GM21390 (cell line): ENCODE data around the gene HCN4.

Experiments
- ATAC-seq: cut with Tn5 transposase; IDR thresholded peaks from one replicate; pipeline ENCODE4 v1.9.1; 2021; ENCODE audit not compliant: unreplicated experiment

Gene HCN4

DNA sequence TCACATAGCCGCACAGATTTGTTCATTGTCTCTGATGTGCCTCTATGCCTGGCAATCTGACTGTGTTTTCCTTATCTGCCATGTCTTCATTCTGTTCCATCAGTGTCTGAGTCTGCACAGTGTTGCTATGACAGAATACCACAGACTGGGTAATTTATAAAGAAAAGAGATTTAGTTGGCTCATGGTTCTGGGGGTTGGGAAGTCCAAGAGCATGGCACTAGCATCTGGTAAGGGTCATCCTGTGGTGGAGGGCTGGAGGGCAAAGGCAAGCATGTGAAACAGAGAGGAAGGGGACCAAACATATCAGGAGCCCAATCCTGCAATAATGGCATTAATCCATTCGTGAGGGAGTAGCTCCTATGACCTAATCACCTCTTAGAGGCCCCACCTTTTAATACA lies 11.9 kb upstream of the HCN4 start:
- ATAC-seq: no peak

DNA sequence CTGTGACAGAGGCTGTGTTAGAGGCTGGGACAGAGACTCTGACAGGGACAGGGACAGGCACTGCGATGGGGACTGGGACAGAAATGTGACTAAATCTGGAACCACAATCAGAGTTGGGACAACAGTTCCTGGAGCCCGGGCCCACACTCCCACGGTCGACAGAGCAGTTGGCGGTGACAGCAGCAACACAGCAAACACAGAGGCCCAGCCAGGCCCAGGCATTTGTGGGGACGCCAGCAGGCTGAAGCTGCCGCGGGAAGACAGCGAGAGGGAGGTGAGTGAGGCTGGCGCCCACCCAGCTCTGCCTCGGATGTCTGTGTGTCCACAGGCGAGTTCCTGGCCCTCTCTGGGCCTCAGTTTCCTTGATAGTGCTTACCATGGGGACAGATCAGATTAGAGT lies 9.3 kb upstream of the HCN4 start:
- no peak for ATAC-seq

DNA sequence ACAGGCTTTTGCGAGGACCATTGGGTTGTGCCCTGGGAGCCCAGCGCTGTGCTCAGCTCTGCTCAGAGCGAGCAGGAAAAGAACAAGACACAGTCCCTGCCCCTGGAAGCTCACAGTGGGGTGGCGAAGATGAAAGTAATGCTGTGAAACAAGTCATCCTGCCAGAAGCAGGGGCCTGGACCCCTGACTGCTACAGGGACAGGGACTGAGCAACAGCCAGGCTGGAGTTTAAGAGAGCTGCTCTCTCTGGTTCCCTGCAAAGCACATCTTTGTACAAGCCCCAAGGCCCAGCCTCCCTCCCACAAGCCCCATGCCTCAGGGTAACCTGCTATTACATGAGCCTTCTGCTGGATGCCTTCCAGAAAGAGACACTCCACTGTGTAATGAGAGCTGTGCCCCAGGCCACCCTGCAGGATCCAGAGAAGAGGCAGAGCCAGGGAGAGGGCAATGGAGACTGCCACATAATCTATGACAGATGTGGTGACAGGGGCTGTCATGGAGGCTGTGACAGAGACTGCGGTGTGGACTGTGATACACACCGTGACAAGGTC lies 7.1 kb upstream of the HCN4 start:
- ATAC-seq: no peak

DNA sequence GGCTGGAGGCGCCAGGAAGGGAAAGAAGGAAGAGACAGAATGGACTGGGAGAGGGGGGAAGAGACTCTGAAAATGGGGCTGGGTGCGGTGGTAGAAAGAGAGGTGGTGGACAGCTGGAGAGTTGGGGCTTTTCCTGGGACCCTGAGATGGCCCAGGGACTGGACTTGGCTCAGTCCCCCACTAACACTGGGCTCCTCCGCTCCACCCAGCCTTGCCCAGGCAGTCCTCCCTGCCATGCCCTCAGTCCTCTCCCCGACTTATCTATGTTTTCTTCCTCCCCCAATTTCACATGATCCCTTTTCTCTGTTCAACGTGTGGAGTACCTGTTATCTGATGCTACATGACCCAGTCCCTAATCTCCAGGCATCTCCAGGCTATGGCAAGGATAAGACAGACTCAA lies 6.3 kb upstream of the HCN4 start:
- no peak for ATAC-seq

DNA sequence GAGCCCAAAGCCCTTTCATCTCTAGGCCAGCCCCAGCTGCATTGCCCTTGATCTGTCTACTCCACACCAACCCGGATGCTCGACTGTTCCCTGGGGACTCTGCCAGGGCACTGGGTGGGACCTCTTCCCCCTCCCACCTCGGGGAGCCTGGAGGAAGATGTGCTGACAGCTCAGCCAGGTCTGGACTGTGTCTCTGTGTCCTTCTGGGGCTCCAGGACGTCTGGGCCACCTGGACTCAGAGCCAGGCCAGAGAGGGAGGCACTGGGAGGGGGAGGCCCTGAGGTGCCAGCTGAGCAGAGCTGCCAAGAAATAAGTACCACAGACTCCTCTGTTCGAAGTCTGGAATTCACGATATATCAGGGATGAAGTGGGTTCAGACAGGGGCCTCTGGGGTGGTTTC lies 5.8 kb upstream of the HCN4 start:
- no peak for ATAC-seq

DNA sequence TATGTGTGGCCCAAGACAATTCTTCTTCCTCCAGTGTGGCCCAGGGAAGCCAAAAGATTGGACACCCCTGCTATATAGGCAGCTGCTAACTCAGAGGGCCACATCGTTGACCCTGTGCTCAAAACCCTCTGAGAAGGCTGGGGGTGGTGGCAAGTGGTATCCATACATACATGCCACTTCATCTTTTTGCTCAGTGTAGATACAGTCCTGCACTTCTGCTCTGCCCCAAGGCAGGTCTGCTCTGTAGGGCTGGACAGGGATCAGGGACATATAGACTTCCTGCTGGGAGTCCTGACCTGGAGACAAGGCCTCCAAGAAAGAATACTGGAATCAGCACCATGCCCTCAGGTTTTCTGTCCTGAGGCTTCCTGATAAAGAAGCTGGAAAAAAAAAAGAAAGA lies 4.5 kb upstream of the HCN4 start:
- no peak for ATAC-seq

DNA sequence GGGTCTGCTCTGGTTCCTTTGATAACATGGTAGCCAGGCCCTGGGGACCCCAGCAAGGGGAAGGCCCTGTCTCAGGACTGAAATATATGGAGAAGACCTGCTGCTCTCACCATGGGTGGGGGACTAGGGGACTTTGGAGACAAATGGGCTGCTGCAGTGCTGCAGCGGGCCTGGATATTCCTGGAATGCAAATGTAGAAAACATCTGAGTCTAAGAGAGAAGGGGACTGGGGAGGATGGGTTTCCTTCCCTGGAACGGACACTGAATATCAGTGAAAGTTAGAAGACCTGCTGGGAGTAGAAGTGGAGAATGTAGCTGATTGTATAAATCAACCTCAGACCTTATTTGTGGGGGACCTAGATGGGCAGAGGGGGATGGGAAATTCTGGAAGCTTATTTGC lies 3.1 kb upstream of the HCN4 start:
- ATAC-seq: no peak

DNA sequence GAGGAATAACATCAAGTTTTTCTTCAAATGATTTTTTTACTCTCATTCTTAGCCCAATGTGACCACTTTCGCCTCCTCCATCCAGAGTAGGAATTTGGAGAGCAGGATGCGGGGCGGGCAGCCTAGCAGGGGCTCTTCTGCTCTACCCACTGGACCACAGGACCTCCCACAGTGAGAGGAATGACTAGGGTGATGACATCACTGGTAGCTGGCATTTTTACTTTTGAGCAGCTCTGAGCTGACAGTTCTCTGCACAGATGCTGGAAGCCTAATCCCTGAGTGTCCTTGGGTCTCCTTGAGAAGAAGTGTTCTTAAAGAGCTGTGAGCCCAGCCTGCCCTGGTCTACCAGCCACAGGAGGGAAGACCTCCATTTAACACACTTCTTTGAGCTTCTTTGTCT lies 1.4 kb upstream of the HCN4 start:
- ATAC-seq: no peak

DNA sequence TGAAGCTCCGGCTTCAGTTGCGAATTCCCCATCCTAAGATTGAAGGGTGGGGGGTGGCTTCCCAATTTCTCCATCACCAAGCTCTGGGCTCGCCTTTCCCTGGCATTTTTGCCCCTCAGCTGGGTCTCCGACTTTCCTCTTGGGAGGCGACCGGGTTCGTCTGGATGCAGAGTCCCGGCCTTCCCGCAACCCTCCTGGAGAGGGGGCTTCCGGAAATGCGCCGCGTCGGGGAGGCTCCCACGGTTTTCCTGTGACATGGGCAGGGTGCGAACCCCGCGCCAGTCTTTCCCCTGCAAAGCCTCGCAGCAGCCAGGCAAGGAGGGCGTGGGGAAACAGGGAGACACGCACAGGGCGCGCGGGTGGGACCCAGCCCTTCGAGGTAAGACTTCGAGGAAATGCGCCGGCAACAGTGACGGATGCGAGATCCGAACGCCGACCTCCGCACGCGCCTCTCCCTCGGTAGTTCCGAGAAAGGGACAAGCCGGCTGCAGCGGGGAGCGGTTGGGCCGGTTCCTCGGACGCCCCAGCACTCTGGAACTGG lies 466 bp upstream of the HCN4 start:
- ATAC-seq: no peak

DNA sequence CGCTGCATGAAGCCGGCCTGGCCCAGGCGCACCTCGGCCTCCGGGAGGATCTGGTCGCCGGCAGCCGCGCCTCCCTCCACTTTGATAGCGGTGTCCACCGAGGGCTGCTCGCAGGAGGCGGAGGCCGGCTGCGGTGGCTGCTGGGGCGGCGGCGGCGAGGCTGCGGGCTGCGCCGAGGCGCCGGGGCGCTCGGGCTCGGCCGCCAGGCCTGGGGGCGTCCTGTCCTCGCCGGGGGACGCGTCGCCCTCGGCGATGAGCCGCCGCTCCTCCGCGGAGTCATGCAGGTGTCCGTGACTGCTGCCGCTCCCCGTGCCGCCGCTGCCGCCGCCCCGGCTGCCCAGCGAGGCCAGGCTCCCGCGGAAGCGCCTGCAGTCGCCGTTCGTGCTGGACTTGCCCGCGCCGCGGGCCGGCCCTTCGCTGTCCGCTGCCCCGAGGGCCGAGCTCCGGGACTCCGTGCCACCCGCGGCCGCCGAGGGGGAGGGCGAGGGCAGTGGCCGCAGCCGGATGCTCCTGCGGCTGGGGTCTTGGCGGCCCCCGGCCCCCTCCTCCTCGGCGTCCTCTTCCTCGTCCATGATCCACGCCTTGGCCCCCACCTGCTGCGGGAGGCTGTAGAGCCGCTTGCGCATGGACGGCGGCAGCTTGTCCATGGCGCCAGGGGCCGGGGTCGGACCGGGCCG lies 996 bp downstream of the HCN4 start:
- no peak for ATAC-seq

DNA sequence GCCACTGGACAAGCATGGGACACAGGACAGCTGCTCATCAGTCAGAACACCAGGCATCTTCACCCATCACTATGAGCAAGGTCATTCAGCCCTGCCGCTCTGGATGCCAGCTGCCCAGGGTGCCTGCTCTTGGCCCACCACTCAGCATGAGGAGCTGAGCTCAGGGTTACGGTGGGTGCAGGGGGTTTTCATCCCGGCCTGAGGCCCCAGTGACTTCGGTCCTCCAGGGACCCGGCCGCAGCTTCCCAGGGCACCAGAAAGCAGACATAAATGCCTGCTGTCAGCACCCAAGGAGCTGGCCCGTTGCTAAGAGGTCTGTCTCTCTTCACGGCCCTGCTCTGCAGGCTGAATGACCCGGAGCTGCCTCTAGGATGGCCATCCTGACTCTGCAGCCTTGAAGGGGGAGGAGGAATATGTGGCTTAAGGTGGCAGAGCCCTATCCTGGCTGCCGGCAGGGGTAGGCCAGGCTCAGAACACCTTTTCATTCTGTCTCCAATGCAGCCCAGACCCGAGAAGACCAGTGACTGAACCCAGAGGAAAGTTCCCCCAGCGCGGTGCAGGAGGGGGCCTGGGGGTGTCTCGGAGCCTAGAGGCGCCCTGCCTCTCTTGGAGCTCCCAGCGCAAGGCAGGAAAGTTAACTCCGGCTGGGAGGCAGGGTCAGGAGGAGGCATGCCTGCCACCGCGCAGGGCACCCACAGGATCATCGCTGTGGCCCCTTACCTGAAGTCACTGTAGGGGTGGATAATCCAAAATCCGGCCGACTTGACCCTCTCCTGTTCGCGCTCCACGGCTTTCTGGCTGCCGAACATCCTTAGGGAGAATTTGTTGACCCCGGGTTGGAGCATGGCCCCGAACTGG lies 1.8 kb downstream of the HCN4 start:
- ATAC-seq: no peak

DNA sequence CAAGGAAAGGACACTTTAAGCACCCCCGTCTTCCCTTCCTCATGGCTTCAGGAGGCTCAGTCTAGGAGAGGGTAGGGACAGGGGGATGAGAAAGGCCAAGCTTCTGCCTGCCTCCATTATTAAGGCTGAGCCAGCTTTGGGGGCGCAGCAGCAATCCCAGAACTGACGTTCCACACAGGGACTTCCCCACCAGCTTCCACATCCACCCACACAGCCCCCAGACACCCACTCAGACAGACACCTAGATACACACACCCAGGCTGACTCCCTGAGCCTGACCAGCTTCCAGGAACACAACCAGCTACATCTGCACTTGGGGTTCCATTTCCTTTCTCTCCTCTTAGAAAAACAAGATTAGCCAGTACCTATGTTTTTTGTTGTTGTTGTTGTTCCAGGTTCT lies 4.7 kb downstream of the HCN4 start:
- ATAC-seq: no peak

DNA sequence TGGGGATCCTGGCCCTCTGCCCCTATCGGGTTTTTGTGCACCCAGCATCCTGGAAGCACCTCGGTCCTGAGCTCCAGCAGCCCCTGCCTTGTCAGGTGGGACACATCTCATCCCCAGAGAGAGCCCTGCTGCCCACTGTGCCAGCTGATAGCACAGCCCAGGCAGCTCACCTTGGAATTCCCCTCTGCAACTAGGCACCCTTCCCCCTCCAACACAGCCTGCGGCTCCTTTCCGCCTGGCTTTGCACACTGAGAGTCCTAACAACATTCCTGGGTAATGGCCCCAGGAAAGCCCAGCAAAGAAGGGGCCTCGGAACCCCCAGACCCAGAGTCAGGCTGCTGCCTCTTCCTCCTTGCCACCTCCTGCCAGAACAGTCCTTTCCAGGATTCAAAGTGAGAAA lies 5.9 kb downstream of the HCN4 start:
- no peak for ATAC-seq

DNA sequence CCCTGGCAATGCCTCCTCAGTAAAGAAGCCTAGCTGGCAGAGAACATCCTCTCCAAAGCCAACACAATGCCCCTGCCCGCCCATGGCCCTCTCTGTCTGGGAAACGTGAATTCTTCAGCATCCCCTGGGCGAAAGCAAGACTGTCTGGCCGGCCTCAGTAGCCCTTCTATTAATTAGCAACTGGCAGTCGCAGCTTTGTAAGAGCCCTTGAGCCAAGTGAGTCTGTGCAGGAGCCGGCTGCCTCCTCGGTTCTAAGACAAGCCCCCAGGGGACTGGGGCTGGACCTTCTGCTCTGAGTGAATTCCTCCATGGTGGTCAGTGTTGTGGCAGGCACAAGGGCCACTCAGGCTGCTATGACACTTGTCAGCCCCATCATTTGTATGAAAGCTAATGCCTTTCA lies 7.4 kb downstream of the HCN4 start:
- ATAC-seq: no peak

DNA sequence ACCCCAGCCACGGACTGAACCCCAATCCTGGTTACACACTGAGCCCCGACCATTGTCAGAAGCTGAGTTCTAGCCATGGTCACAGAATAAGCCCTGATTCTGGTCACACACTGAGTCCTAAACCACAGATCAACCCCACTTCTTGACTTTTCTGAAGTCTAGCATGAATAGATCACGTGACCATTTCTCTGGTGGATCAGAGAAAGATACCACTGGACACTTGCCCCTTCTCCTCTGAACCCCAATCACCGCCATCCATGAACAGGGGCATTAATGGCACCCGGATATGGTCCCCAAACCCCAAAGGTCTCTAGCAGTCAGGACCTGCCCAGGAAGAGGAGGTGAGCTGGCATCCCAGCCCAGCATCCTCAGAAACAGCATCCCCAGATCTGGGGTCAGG lies 9.1 kb downstream of the HCN4 start:
- no peak for ATAC-seq

DNA sequence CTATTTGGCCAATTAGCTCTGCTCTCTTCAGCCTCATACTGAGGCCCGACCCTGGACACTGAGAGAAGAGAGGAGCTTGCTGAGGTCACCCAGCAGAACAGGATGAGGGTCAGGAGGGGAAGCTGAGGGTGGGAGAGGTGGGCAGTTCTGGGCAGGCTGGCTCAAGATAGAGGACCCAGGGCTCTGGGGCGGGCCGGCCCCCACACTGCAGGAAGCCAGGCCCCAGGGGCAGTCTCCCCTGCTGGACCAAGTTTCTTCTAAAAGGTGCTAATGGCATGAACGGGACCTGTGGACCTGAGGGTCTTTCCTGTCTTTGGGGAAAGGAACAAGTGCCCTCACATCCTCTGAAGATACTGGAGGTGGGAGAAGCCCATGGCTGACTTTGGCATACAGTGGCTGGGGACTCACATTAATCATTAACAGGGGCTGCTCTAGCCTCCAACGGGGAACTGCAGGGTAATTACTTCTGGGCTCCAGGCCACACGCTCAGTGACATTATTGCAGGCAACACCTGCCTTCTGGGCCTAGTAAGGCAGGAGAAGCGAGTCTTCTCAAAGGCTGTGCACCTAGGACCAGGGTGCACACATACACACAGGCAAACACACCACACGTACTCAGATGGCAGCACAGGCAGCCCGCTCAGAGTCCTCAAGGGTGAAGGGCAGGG lies 10.6 kb downstream of the HCN4 start:
- no peak for ATAC-seq

DNA sequence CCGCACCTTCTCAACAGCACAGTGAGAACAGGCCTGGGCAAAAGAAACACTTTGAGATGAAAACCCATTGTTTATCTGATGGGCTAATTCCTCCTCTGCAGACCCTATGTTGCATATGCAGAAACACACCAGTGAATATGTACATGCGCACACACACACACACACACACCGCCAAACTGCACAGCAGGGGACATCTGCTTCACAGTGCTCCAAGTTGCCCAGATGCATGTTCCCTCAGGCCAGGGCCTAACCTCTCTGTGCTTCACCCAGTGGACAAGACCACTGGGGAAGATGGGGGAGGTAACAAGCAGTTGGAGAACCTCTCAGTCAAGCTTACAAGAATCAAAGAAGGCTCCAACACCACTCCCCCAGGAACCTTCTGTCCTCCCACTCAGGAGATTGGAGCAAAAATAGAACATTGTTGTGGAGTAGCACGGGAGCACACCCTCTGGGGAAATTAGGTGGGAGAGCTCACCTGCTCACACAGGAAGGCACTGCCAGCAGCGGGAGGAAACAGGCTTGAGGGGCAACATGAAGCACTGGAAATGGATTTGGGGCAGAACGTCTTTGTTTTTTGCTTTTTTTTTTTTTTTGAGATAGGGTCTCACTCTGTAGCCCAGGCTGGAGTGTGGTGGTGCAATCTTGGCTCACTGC lies 13.0 kb downstream of the HCN4 start:
- no peak for ATAC-seq

DNA sequence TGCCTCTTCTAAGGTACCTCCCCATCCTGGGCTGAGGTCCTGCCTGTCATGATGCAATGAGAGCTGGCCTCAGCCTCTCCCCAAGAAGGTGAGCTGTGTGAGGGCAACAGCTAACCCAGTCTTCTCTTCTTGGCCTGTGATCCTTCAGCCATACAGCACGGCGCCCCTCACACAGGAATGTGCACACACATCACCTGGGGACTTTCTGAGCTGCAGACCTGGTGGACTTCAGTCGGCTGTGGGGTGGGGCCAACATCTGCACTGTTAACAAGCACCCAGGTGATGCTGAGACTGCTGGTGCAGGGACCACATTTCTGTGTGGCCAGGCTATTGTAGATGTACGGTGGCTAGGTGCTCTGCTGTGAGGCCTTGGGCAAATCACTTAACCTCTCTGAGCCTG lies 14.5 kb downstream of the HCN4 start:
- ATAC-seq: no peak

DNA sequence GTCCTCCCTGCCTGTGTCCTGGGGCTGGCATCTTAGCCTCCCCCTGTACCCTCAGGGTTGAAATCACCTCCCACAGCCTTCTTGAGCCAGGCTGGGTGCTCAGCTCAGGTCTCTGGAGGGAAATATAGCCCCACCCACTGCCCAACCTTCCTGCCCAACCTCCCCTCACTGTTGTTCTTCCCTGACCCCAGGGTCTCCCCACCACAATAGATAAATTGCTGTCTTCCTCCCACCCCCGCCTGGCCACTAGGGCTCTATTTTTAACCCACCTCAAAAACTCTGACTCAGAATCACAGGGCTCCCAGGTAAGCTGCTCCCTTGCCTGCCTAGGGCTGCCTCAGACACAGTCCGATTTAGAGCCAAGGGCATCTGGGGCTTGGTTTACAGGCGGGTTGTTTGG lies 15.0 kb downstream of the HCN4 start:
- ATAC-seq: no peak

DNA sequence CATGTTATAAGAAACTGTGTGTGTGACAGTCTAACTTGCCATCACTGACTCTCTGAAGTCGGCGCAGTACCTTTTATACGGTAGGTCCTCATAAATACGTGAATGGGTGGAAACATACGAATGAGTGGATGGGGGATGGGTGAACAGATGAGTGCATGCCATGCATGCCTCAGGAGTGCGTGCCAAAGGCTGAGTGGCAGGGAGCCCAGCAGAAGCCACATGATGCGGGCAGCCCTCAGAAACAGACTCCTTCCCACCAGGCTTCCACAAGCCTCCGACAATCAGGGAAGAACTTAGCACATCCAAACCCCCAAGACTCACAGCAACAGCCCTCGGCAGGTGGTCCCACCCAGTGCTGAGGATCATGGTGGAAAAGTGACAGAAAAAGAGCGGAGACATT lies 16.7 kb downstream of the HCN4 start:
- no peak for ATAC-seq

DNA sequence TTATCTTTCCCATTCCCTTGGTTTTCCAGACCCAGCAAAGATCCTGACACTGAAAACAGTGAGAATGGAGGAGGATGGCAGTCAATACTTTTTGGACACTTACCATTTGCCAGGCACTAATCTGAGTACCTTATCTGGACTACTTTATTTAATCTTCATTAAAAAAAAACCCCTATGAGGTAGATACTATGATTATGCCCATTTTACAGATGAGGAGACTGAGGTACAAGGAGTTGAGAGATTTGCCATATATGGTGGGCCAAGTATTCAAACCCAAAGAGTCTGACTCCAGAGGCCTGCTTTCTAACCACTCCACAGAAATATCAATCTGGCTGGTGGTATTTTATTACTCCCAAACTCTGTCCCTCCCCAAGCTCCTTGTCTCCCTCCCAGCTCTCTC lies 19.6 kb downstream of the HCN4 start:
- ATAC-seq: no peak
